Fibroblast of lung (primary cell): ENCODE results near the gene MAML3. TPM values are rescaled to one million over a fixed set of nuclear protein-coding genes. Genes with fewer than 3 reads are reported as not detected.

Source experiments
- DNase-seq, 2 donors: peaks; one replicate each; pipeline versions ENCODE4 v3.0.0 to v3.0.0-alpha.2; 2010; ENCODE audit warnings: low read depth in 2 of 2
- H2AFZ ChIP-seq: 2 replicates; pipeline ENCODE4 v1.5.1; 2012; ENCODE audit warnings: low read length, control low read depth, inconsistent platforms
- H3K27ac ChIP-seq: 2 replicates; pipeline ENCODE4 v1.5.1; 2011; ENCODE audit warnings: low read length, control low read depth; ENCODE audit not compliant: insufficient read depth
- H3K27me3 ChIP-seq: 2 replicates; pipeline ENCODE4 v1.5.1; 2011; ENCODE audit warnings: mild to moderate bottlenecking, low read length; ENCODE audit not compliant: control insufficient read depth, insufficient read depth
- H3K36me3 ChIP-seq: 2 replicates; pipeline ENCODE4 v1.5.1; 2011; ENCODE audit warnings: low read length; ENCODE audit not compliant: control insufficient read depth, insufficient read depth
- H3K4me1 ChIP-seq: 2 replicates; pipeline ENCODE4 v1.5.1; 2011; ENCODE audit warnings: low read length; ENCODE audit not compliant: control insufficient read depth, insufficient read depth; ENCODE audit errors: extremely low read depth
- H3K4me2 ChIP-seq: 2 replicates; pipeline ENCODE4 v1.5.1; 2011; ENCODE audit warnings: low read length, control low read depth; ENCODE audit not compliant: insufficient read depth; ENCODE audit errors: extremely low read depth
- H3K4me3 ChIP-seq, 4 experiments: fragments of 200-600 bp in 1 of 4; sonication (generic) in 1 of 4; replicated peaks in 1 of 4; 2 replicates each; pipeline ENCODE4 v1.5.1; 2011 to 2016; ENCODE audit warnings: low read length in 4 of 4, low read depth in 3 of 4, mild to moderate bottlenecking in 3 of 4, control low read depth in 2 of 4, inconsistent platforms in 1 of 4, mixed read lengths in 1 of 4; ENCODE audit not compliant: insufficient read depth in 1 of 4; ENCODE audit errors: control extremely low read depth in 1 of 4
- H3K79me2 ChIP-seq: 2 replicates; pipeline ENCODE4 v1.5.1; 2012; ENCODE audit warnings: mild to moderate bottlenecking, low read length, inconsistent platforms; ENCODE audit not compliant: control insufficient read depth, insufficient read depth
- H3K9ac ChIP-seq: 2 replicates; pipeline ENCODE4 v1.5.1; 2011; ENCODE audit warnings: mild to moderate bottlenecking, low read length, control low read depth; ENCODE audit not compliant: insufficient read depth
- H3K9me3 ChIP-seq: 2 replicates; pipeline ENCODE4 v1.5.1; 2012; ENCODE audit warnings: low read depth, low read length; ENCODE audit not compliant: control insufficient read depth, insufficient read depth
- H4K20me1 ChIP-seq: 2 replicates; pipeline ENCODE4 v1.5.1; 2011; ENCODE audit warnings: low read length; ENCODE audit not compliant: control insufficient read depth, insufficient read depth; ENCODE audit errors: extremely low read depth
- EZH2 ChIP-seq: IDR thresholded peaks from 2 replicates; pipeline ENCODE4 v1.5.1; 2012; ENCODE audit warnings: low read length, control low read depth, mild to moderate bottlenecking; ENCODE audit errors: missing control alignments
- polyA plus RNA-seq, 2 donors: library from polyadenylated mRNA; depleted of rRNA in 1 of 2; stranded (reverse) in 1 of 2; unstranded in 1 of 2; fragments of >200 nt; gene quantifications; 2 replicates each; pipeline ENCODE4 v1.2.1, GENCODE V29; 2011 to 2012; ENCODE audit warnings: missing spikeins in 1 of 2
- total RNA-seq: library from RNA; depleted of rRNA; stranded (reverse); fragments of >200 nt; gene quantifications from 2 replicates; pipeline ENCODE4 v1.2.1, GENCODE V29; 2014
- TF ChIP-seq, protein P1 (sequence below), 2 donors: IDR thresholded peaks in 1 of 2; conservative IDR thresholded peaks in 1 of 2; 1 replicate in 1 of 2; 2 replicates in 1 of 2; pipeline ENCODE4 v1.5.1; 2011 to 2012; ENCODE audit warnings: low read length in 2 of 2, control low read depth in 1 of 2, inconsistent platforms in 1 of 2, low read depth in 1 of 2, mild to moderate bottlenecking in 1 of 2

The MAML3 gene
- total and polyA plus RNA-seq, 2 donors (not counting 1 experiment from before 2014, with no cell fraction given), result 2.0 to 2.8 TPM

GRCh38 chr4:139686988-139687387 is 467.0 kb downstream of the MAML3 start:
- peaks cover 2% of the 10 kb centered on the region for H3K4me1 ChIP-seq
- no peak for DNase-seq
- no peak overlapping the region for H2AFZ ChIP-seq
- no peak overlapping the region for H3K27ac ChIP-seq
- TF ChIP-seq EZH2, result no peak
- TF ChIP-seq, protein P1, sequence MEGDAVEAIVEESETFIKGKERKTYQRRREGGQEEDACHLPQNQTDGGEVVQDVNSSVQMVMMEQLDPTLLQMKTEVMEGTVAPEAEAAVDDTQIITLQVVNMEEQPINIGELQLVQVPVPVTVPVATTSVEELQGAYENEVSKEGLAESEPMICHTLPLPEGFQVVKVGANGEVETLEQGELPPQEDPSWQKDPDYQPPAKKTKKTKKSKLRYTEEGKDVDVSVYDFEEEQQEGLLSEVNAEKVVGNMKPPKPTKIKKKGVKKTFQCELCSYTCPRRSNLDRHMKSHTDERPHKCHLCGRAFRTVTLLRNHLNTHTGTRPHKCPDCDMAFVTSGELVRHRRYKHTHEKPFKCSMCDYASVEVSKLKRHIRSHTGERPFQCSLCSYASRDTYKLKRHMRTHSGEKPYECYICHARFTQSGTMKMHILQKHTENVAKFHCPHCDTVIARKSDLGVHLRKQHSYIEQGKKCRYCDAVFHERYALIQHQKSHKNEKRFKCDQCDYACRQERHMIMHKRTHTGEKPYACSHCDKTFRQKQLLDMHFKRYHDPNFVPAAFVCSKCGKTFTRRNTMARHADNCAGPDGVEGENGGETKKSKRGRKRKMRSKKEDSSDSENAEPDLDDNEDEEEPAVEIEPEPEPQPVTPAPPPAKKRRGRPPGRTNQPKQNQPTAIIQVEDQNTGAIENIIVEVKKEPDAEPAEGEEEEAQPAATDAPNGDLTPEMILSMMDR (conservative IDR thresholded peaks at IDR 0.05 in 1 of 2, IDR thresholded peaks at IDR 0.05 in 1 of 2; ENCODE audit: low read depth in 1 of 2, low read length in 2 of 2), result no peak
- no peaks in the 10 kb centered on the region for H3K79me2 ChIP-seq
- no peaks in the 10 kb centered on the region for H4K20me1 ChIP-seq
- H3K36me3 ChIP-seq, result no peaks in the 10 kb centered on the region
- H3K4me3 ChIP-seq, result no peak overlapping the region
- no peak overlapping the region for H3K4me2 ChIP-seq
- H3K9me3 ChIP-seq, result no peaks in the 10 kb centered on the region
- no peak overlapping the region for H3K9ac ChIP-seq
- no peaks in the 10 kb centered on the region for H3K27me3 ChIP-seq

DNA sequence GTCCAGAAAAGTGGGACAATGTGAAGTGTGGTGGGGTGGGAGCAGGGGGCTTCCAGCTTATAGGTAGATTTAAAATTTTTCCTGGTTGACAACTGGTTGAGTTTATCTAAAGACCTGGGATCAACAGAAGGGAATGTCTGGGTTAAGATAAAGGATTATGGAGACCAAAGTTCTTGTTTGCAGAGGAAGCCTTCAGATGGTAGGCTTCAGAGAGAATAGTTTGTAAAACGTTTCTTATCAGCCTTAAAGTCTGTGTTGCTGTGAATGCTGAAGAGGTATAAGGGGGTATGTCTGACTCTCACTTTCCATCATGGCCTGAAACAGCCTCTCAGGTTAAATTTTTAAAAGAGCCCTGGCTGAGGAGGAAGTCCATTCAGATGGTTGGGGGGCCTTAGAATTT is 467.9 kb downstream of the MAML3 start:
- Histone ChIP-seq H4K20me1 (no peaks in the 10 kb centered on the region), H3K27ac (no peak overlapping the region), H3K79me2 (no peaks in the 10 kb centered on the region), H2AFZ (no peak overlapping the region), H3K27me3 (no peaks in the 10 kb centered on the region), H3K9me3 (no peaks in the 10 kb centered on the region), H3K4me1 (peaks cover 2% of the 10 kb centered on the region), H3K9ac (no peak overlapping the region), H3K4me2 (no peak overlapping the region), H3K4me3 (no peak overlapping the region), H3K36me3 (no peaks in the 10 kb centered on the region)
- TF ChIP-seq, protein P1 (conservative IDR thresholded peaks at IDR 0.05 in 1 of 2, IDR thresholded peaks at IDR 0.05 in 1 of 2; ENCODE audit: low read depth in 1 of 2, low read length in 2 of 2), result no peak
- TF ChIP-seq EZH2, result no peak
- no peak for DNase-seq

DNA sequence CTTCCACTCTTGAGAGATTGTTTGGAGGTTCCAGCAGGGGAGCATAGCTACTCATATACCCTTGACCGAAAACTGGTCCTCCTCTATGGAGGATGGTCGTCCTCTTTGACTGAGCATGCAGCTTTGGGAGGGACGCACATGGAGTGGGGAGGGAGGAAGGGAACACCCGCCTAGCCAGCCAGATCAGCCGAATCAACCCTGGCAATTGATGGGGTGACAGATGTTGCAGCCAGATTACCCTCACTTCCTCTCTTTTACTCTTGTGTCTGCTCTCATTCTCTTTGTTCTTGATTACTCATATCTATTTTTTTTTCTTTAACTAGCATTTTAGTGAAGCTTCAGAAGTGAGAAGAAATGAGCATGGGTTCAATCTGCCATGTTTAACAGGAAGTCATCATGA is 468.8 kb downstream of the MAML3 start:
- DNase-seq, result no peak
- H3K27me3 ChIP-seq, result no peaks in the 10 kb centered on the region
- H3K4me1 ChIP-seq, result peaks cover 2% of the 10 kb centered on the region
- TF ChIP-seq, protein P1 (conservative IDR thresholded peaks at IDR 0.05 in 1 of 2, IDR thresholded peaks at IDR 0.05 in 1 of 2; ENCODE audit: low read depth in 1 of 2, low read length in 2 of 2), result no peak
- no peak for TF ChIP-seq EZH2
- H3K9me3 ChIP-seq, result no peaks in the 10 kb centered on the region
- no peaks in the 10 kb centered on the region for H4K20me1 ChIP-seq
- no peaks in the 10 kb centered on the region for H3K79me2 ChIP-seq
- H3K36me3 ChIP-seq, result no peaks in the 10 kb centered on the region
- no peak overlapping the region for H2AFZ ChIP-seq
- H3K9ac ChIP-seq, result no peak overlapping the region
- no peak overlapping the region for H3K4me3 ChIP-seq
- no peak overlapping the region for H3K27ac ChIP-seq
- no peak overlapping the region for H3K4me2 ChIP-seq
